Chondrocyte (in vitro differentiated cells): Measurements from ENCODE around the gene TAF11L11. TPM values are rescaled to one million over a fixed set of nuclear protein-coding genes. Genes with fewer than 3 reads are reported as not detected.
"Not testable (repeated sequence)": the region's sequence is repeated elsewhere in the genome, so short reads cannot be mapped to it uniquely, and the experiment has no call there.

Experiments
- DNase-seq: peaks from one replicate; pipeline ENCODE4 v3.0.0; 2021; ENCODE audit warnings: mixed read lengths, low spot score
- H3K27ac Mint-ChIP-seq: one replicate; pipeline ENCODE4 v1.8.0; 2021; ENCODE audit warnings: mild to moderate bottlenecking, moderate library complexity, mixed read lengths; ENCODE audit not compliant: unreplicated experiment
- H3K27me3 Mint-ChIP-seq: 2 replicates; pipeline ENCODE4 v1.8.0; 2021; ENCODE audit warnings: low read depth, mixed read lengths
- H3K36me3 Mint-ChIP-seq: 2 replicates; pipeline ENCODE4 v1.8.0; 2021; ENCODE audit warnings: low read depth, mixed read lengths
- H3K4me1 Mint-ChIP-seq: 2 replicates; pipeline ENCODE4 v1.8.0; 2021; ENCODE audit warnings: low read depth, mild to moderate bottlenecking, mixed read lengths
- H3K4me3 Mint-ChIP-seq: one replicate; pipeline ENCODE4 v1.8.0; 2021; ENCODE audit warnings: mild to moderate bottlenecking, moderate library complexity, mixed read lengths; ENCODE audit not compliant: unreplicated experiment
- H3K9me3 Mint-ChIP-seq: 2 replicates; pipeline ENCODE4 v1.8.0; 2021; ENCODE audit warnings: low read depth, mixed read lengths
- CTCF ChIP-seq: fragments of 200-600 bp; sonication (generic); IDR thresholded peaks from 2 replicates; pipeline ENCODE4 v1.5.0; 2021; ENCODE audit warnings: antibody characterized with exemption, mild to moderate bottlenecking, moderate library complexity
- total RNA-seq: library from RNA; stranded (reverse); gene quantifications from 3 replicates; pipeline ENCODE4 v1.2.1, GENCODE V29; 2021

TAF11L11 gene
- total RNA-seq, 1 donor from 2014 or later, result not detected

DNA sequence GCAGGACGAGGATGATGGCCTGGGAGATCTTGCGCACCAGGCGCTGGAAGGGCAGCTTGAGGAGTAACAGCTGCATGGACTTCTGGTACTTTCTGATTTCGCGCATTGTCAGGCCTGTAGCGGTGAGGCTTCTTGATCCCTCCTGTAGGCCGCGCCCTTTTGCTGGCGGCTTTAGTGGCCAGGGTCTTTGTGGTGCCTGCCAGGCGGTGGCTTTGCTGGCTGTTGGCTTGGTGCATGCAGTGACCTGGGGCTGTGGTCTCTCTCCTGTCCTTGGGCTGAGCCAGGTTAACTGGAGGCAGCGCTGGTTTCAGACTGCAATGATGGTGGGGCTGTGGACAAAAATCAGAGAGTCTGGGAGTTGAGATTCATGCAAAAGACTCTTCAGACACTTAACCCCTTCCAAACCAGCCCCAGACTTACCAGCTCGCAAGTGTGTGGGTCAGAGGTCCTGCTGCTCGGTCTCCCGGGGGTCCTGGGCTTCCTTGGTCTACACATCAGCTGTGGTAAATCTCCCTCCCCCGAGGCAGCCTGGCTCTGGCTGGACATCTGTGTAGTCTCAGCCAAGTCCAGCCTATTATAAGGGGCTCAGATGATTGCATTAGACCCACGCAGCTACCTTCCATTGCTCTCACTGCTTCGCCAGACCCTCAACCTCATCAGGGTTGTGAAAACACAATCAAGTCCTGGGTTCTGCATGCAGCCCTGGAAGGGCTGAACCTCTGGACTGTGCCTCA is 11.1 kb downstream of the TAF11L11 start:
- H3K4me3 Mint-ChIP-seq, result no peak overlapping the region
- H3K27me3 Mint-ChIP-seq, result no peaks in the 10 kb centered on the region
- no peaks in the 10 kb centered on the region for H3K4me1 Mint-ChIP-seq
- no peak overlapping the region for H3K27ac Mint-ChIP-seq
- DNase-seq, result no peak
- H3K36me3 Mint-ChIP-seq, result no peaks in the 10 kb centered on the region
- H3K9me3 Mint-ChIP-seq, result no peaks in the 10 kb centered on the region
- no peak for TF ChIP-seq CTCF

GRCh38 chr5:17619354-17619753 is 15.4 kb downstream of the TAF11L11 start:
- Mint-ChIP-seq H3K36me3 (no peaks in the 10 kb centered on the region), H3K27ac (no peak overlapping the region), H3K9me3 (no peaks in the 10 kb centered on the region), H3K27me3 (peaks cover 2% of the 10 kb centered on the region), H3K4me1 (no peaks in the 10 kb centered on the region), H3K4me3 (no peak overlapping the region)
- no peak for TF ChIP-seq CTCF
- no peak for DNase-seq

DNA sequence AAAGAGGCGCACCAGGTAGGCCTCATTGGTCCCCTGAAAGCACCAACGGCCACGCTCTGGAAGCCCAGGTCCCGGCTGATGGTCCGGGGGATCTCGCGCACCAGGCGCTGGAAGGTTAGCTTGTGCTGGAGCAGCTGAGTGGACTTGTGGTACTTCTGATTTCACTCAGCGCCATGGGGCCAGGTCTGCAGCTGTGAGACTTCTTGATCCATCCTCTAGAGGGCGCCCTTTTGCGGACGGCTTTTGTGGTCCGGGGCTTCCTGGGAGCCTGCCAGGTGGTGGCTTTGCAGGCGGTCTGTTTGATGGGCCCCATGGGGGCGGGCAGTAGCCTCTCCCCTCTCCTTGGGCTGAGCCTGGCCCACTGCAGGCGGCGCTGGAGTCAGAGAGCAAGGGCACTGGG is 16.6 kb downstream of the TAF11L11 start:
- Mint-ChIP-seq H3K4me1 (no peaks in the 10 kb centered on the region), H3K27me3 (peaks cover 2% of the 10 kb centered on the region), H3K9me3 (no peaks in the 10 kb centered on the region), H3K4me3 (no peak overlapping the region), H3K36me3 (no peaks in the 10 kb centered on the region), H3K27ac (no peak overlapping the region)
- TF ChIP-seq CTCF, result peak; percentile 51
- DNase-seq, result no peak

GRCh38 chr5:17625686-17626085 is 21.7 kb downstream of the TAF11L11 start:
- H3K4me1 Mint-ChIP-seq, result no peaks in the 10 kb centered on the region
- H3K4me3 Mint-ChIP-seq, result no peak overlapping the region
- DNase-seq, result no peak
- H3K27ac Mint-ChIP-seq, result no peak overlapping the region
- no peaks in the 10 kb centered on the region for H3K9me3 Mint-ChIP-seq
- no peak for TF ChIP-seq CTCF
- H3K27me3 Mint-ChIP-seq, result peaks cover 2% of the 10 kb centered on the region
- H3K36me3 Mint-ChIP-seq, result no peaks in the 10 kb centered on the region

- not testable (repeated sequence) for H3K4me3 Mint-ChIP-seq, H3K36me3 Mint-ChIP-seq, H3K4me1 Mint-ChIP-seq, H3K27ac Mint-ChIP-seq, DNase-seq, H3K27me3 Mint-ChIP-seq, H3K9me3 Mint-ChIP-seq
These were observed 27.8 kb downstream of the TAF11L11 start, which contains the start of gene TAF11L13 for GRCh38 chr5:17631788-17632187. TAF11L13 (plus strand) TSS chr5:17632088.

GRCh38 chr5:17634160-17634559 is 30.2 kb downstream of the TAF11L11 start, which contains the start of gene TAF11L14:
TAF11L14 (plus strand) TSS chr5:17634460.
- Mint-ChIP-seq H3K27me3 (no peaks in the 10 kb centered on the region), H3K4me1 (no peaks in the 10 kb centered on the region), H3K27ac (no peak within 1 kb of the TSS), H3K9me3 (no peaks in the 10 kb centered on the region), H3K36me3 (no peaks in the 10 kb centered on the region), H3K4me3 (no peak within 1 kb of the TSS)
- TF ChIP-seq CTCF, result no peak
- DNase-seq, result no peak

- not testable (repeated sequence) for H3K36me3 Mint-ChIP-seq, DNase-seq, H3K27ac Mint-ChIP-seq, H3K27me3 Mint-ChIP-seq, H3K4me3 Mint-ChIP-seq, H3K4me1 Mint-ChIP-seq
- peaks cover 10% of the 10 kb centered on the region for H3K9me3 Mint-ChIP-seq
These were observed 45.2 kb downstream of the TAF11L11 start for GRCh38 chr5:17649232-17649631.

GRCh38 chr5:17655201-17655759 is 51.3 kb downstream of the TAF11L11 start:
- DNase-seq, H3K36me3 Mint-ChIP-seq, H3K4me3 Mint-ChIP-seq, H3K27ac Mint-ChIP-seq, H3K4me1 Mint-ChIP-seq, H3K27me3 Mint-ChIP-seq: not testable (repeated sequence)
- peaks cover 11% of the 10 kb centered on the region for H3K9me3 Mint-ChIP-seq
